ENCODE measurements around the gene VRK1. TPM values are rescaled to one million over a fixed set of nuclear protein-coding genes. Genes with fewer than 3 reads are reported as not detected.

The VRK1 gene
- total and polyA plus RNA-seq, 2 of the 4 experiments (the other 2 are of a cell fraction), result 14.2 to 19.9 TPM

DNA sequence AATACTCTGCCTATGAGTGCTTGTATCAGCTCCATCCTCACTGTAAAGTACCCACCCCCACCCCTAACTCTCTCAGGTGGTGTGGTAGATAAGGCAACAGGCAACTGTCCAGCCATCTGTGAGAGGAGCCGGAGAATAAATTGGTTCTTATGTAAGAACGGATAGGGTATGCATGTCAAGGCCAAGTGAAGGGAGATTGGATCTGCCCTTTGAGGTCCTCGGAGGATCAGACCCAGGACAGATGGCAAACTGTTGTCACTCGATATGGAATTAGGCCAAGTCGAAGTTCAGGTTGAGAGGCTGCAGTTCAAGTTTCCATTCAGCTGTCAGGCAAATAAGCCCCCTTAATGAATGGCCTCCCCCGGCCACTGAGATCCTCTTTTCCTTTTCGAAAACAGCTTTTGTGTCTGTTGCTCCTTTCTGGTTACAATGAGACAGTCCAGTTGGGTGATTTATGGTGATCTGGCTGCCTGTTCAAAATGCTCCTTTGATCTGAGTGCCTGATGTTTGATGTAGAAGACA is 120.3 kb downstream of the VRK1 start:
- no peak overlapping the region for H2AK9ac ChIP-seq (replicated peaks; ENCODE audit: low read depth, low read length, poor library complexity)

More for the DNA sequence above, 120.3 kb downstream of the VRK1 start:
- WGBS, 2 experiments (ENCODE audit: extremely low coverage in 2 of 2, insufficient read length in 1 of 2), result 32% methylated on average over 5 of the region's 7 CpGs; no CpG with 5 or more reads in 1 of the 2 experiments
- dilution Hi-C loops (cut with HindIII; ENCODE audit: low sequenced_read_pairs, unreplicated experiment) (no loop called here), intact Hi-C loops (cut with micrococcal nuclease) (no loop called here), in situ Hi-C loops (cut with MboI; ENCODE audit: low sequenced_read_pairs) (no loop called here)
- H3K4me2 ChIP-seq (ENCODE audit: low read depth, low read length), result no peak overlapping the region
- no peak overlapping the region for H2AK5ac ChIP-seq (ENCODE audit: low read depth, low read length)
- no peak overlapping the region for H4K8ac ChIP-seq (ENCODE audit: low read depth in 2 of 2, low read length in 2 of 2)
- H3K9ac ChIP-seq (ENCODE audit: low read depth, low read length), result no peak overlapping the region
- no TSS peak for BruUV-seq (replicated peaks)
- no peaks in the 10 kb centered on the region for H3K27me3 ChIP-seq (ENCODE audit: control insufficient read depth, insufficient read depth, low read length)
- H3K18ac ChIP-seq (ENCODE audit: low read depth, low read length), result no peak overlapping the region
- H3K4me3 ChIP-seq (ENCODE audit: insufficient read depth, low read depth, low read length), result no peak overlapping the region
- H4K91ac ChIP-seq (ENCODE audit: insufficient read depth, low read depth, low read length), result no peak overlapping the region
- no peak overlapping the region for H3K14ac ChIP-seq (replicated peaks; ENCODE audit: low read depth, low read length)
- H3K36me3 ChIP-seq (ENCODE audit: control insufficient read depth, insufficient read depth, low read length), result no peaks in the 10 kb centered on the region
- H4K20me1 ChIP-seq (ENCODE audit: insufficient read depth, low read length), result no peaks in the 10 kb centered on the region
- no peak overlapping the region for H3K4ac ChIP-seq (ENCODE audit: low read depth, low read length)
- ChIA-PET CTCF (no interaction called here), POLR2A (ENCODE audit: unreplicated experiment) (no interaction called here)
- no peak for DNase-seq
- no peaks in the 10 kb centered on the region for H3K9me1 ChIP-seq (ENCODE audit: insufficient read depth, low read length)
- H3K56ac ChIP-seq (ENCODE audit: extremely low read depth, insufficient read depth, low read length), result no peak overlapping the region
- no peak overlapping the region for H2BK120ac ChIP-seq (ENCODE audit: low read depth, low read length)
- no peak overlapping the region for H3K27ac ChIP-seq (ENCODE audit: insufficient read depth, low read length)
- H3K4me1 ChIP-seq (ENCODE audit: control insufficient read depth, insufficient read depth, low read length), result no peaks in the 10 kb centered on the region
- ATAC-seq (ENCODE audit: low read depth), result no peak
- peaks cover 5% of the 10 kb centered on the region; the same call in 1 of the 2 replicates for H3K9me3 ChIP-seq (ENCODE audit: control insufficient read depth, insufficient read depth, low read length)
- H4K5ac ChIP-seq (ENCODE audit: low read depth, low read length), result no peak overlapping the region
- H2BK15ac ChIP-seq (ENCODE audit: low read depth, low read length), result no peak overlapping the region
- H2BK5ac ChIP-seq (ENCODE audit: low read depth, low read length, poor library complexity, severe bottlenecking), result no peak overlapping the region
- H3K23ac ChIP-seq (ENCODE audit: low read depth, low read length), result no peak overlapping the region
- no peak overlapping the region for H2AFZ ChIP-seq (replicated peaks; ENCODE audit: low read length, poor library complexity)
- TF ChIP-seq, protein P1, sequence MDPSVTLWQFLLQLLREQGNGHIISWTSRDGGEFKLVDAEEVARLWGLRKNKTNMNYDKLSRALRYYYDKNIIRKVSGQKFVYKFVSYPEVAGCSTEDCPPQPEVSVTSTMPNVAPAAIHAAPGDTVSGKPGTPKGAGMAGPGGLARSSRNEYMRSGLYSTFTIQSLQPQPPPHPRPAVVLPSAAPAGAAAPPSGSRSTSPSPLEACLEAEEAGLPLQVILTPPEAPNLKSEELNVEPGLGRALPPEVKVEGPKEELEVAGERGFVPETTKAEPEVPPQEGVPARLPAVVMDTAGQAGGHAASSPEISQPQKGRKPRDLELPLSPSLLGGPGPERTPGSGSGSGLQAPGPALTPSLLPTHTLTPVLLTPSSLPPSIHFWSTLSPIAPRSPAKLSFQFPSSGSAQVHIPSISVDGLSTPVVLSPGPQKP (IDR thresholded peaks at IDR 0.05; ENCODE audit: borderline replicate concordance, low read depth, low read length), result no peak
- no peak for TF ChIP-seq SMC3 (IDR thresholded peaks at IDR 0.05; ENCODE audit: low read depth, low read length)
- no peak for TF ChIP-seq RCOR1 (IDR thresholded peaks at IDR 0.05; ENCODE audit: insufficient replicate concordance, low read length)
- no peak for TF ChIP-seq NFE2L2 (IDR thresholded peaks at IDR 0.05; ENCODE audit: low read depth, low read length)
- H2BK20ac ChIP-seq (ENCODE audit: low read depth, low read length), result no peak overlapping the region
- H3K79me1 ChIP-seq (ENCODE audit: low read depth in 1 of 2, low read length in 2 of 2), result no peaks in the 10 kb centered on the region
